HG03139 (cell line): ENCODE measurements around the gene EPC2.

ENCODE experiments used
- ATAC-seq: cut with Tn5 transposase; IDR thresholded peaks from one replicate; pipeline ENCODE4 v1.9.1; 2021; ENCODE audit not compliant: unreplicated experiment

EPC2 gene

DNA sequence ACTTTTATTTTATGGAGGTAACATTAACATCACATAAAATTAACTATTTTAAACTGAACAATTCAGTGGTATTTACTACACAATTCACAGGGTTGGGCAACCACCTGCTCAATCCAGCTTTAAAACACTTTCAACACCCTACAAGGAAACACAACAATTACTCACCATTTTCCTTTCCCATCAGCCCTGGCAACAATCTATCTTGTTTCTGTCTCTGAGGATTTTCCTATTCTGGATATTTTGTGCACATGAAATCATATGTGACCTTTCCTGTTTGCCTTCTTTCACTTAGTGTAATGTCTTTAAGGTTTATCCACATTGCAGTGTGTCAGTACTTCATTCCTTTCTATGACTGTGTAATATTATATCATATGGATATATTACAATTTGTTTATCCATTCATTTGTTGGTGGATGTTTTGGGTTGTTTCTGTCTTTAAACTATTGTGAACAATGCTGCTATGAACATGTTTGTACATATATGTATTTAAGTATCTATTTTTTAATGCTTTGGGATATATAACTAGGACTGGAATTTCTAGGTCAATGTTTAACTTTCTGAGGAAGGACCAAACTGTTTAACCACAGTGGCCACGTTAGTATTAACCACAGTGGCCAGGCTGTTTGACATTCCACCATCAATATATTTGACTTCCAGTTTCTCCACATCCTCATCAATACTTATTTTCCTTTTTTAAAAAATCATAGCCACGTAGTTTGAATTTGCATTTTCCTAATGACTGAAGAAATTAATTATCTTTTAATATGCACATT, 158.1 kb downstream of the EPC2 start:
- ATAC-seq, result no peak

DNA sequence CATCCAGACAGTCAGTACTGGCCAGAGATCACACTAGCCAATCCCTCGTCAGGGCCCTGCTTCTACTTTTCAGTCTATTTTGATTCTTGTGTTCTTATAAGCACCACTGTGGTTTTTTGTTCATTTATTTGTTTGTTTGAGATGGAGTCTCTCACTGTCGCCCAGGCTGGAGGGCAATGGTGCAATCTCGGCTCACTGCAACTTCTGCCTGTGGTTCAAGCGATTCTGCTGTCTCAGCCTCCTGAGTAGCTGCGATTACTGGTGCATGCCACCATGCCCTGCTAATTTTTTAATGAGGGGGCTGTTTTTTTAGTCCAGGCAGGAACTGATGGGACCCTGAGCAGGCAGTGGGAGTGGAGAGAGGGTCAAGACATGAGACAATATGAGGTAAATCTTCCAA, 165.5 kb downstream of the EPC2 start:
- no peak for ATAC-seq

- no peak for ATAC-seq
Observed at GRCh38 chr2:148812306-148812705, 167.8 kb downstream of the EPC2 start.

GRCh38 chr2:148813603-148814065, 169.1 kb downstream of the EPC2 start:
- ATAC-seq, result peak; percentile 99

GRCh38 chr2:148814143-148814859, 169.8 kb downstream of the EPC2 start:
- no peak for ATAC-seq

- no peak for ATAC-seq
Observed at GRCh38 chr2:148814860-148815419, 170.4 kb downstream of the EPC2 start.

DNA sequence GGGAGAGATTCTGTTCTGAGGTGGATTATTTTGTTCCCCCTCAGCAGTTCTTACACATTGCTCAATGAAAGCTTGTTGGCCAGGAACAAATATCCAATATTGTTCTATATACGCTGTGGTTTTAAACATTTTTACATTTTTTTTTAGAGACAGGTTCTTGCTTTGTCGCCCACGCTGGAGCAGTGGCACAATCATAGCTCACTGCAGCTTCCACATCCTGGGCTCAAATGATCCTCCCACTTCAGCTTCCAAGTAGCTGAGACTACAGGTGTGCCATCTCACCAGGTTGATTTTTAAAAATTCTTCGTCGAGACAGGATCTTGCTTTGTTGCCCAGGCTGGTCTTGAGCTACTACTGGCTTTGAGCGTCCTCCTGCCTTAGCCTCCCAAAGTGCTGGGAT, 171.6 kb downstream of the EPC2 start:
- ATAC-seq, result no peak

DNA sequence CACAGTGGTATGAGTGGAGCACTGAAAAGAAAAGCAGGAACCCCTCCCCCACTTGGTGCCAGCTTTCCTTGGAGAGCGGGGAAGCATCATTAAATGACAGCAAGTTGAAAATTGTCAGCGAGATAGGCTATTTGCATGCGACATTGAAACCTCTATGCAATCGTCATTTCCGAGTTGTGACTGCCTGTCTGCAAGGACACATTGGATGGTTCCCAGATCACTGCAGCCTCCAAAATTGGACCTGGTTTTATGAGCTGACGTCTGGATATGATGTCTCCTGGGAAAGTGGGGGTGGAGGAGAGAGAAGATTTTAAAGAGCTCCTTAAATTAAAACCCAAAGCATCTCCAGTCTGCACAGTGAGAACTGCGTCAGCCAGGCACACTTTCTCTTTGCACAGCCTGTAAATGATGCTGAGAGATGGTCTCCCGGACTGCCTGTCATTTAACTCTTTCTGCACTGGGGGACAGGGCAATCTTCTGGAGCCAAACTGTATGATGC, 172.7 kb downstream of the EPC2 start:
- ATAC-seq, result no peak

GRCh38 chr2:148819019-148819585, 174.6 kb downstream of the EPC2 start:
- ATAC-seq, result no peak

DNA sequence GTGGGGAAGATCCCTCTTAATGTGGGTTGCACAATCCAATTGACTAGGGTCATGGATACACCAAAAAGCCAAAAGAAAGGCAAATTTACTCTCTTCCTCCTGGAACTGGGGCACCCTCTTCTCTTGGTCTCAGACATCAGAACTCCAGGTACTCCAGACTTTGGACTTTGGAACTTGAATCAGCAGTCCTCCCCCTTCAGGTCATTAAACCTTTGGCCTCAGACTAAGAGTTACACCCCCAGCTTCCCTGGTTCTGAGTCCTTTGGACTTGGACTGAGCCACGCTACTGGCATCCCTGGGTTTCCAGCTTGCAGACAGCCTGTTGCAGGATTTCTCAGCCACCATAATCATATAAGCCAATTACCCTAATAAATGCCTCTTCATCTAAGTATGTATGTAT, 179.6 kb downstream of the EPC2 start:
- no peak for ATAC-seq

DNA sequence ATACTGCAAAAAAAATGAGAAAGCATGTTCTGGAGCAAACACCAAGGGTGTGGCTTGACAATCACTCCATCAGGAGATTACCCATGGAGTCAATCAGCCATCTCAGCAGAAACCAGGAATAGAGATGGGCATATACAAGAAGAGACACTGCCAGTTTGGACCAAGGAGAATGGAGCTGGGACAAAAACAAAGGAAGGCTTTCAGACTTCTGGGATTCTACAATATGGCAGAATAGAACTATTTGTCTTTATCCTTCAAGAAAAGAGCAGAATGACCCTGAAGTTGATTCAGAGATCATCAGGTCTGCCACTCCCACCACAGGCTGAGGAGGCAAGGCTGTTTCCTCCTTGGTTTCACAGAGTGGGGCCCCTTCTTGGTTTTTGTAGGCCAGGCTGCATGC, 182.2 kb downstream of the EPC2 start:
- no peak for ATAC-seq

DNA sequence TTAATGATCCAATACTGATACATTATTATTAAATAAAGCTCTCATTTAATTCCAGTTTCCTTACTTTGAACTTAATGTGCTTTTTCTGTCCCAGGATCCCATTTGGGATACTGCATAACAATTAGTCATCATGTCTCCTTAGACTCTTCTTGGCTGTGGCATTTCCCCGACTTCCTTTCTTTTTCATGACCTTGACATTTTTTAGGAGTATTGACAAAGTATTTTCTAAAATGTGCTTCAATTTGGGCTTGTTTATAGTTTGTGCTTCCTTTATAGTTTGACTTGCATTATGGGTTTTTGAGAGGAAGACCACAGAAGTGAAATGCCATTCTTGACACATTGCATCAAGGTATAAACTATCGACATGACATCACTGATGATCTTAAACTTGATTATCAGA, 184.4 kb downstream of the EPC2 start:
- ATAC-seq, result no peak

GRCh38 chr2:148829618-148830017, 185.1 kb downstream of the EPC2 start:
- ATAC-seq, result no peak

GRCh38 chr2:148832637-148833036, 188.1 kb downstream of the EPC2 start:
- ATAC-seq, result no peak
